K562 (cell line): ENCODE data around the gene CD79A. TPM values are rescaled to one million over a fixed set of nuclear protein-coding genes. Genes with fewer than 3 reads are reported as not detected.

ENCODE experiments used
- ARID1B ChIP-seq: fragments of 450-650 bp; IDR thresholded peaks from 2 replicates; pipeline ENCODE4 v1.6.1; 2016; ENCODE audit warnings: antibody characterized with exemption, mild to moderate bottlenecking, inconsistent platforms
- BCOR ChIP-seq: fragments of 450-650 bp; IDR thresholded peaks from 2 replicates; pipeline ENCODE4 v1.6.1; 2016
- BHLHE40 ChIP-seq: IDR thresholded peaks from 2 replicates; pipeline ENCODE4 v1.6.1; 2011; ENCODE audit warnings: low read length, improper control_type of control experiment
- CC2D1A ChIP-seq: fragments of 450-650 bp; IDR thresholded peaks from 2 replicates; pipeline ENCODE4 v1.6.1; 2017; ENCODE audit warnings: mild to moderate bottlenecking
- DMBX1 ChIP-seq: fragments of 250-450 bp; sonication (Bioruptor Pico); IDR thresholded peaks from 2 replicates; pipeline ENCODE4 v1.8.0; 2022; ENCODE audit warnings: inconsistent platforms, mild to moderate bottlenecking, moderate library complexity, borderline replicate concordance
- EHMT2 ChIP-seq: fragments of 450-650 bp; IDR thresholded peaks from 2 replicates; pipeline ENCODE4 v1.6.1; 2018; ENCODE audit warnings: antibody characterized with exemption
- EZH2 ChIP-seq: IDR thresholded peaks from 2 replicates; pipeline ENCODE4 v1.6.1; 2012; ENCODE audit warnings: low read depth, mild to moderate bottlenecking, inconsistent platforms, low read length, borderline replicate concordance
- FOXM1 ChIP-seq, 2 experiments: fragments of 450-650 bp in 1 of 2; sonication (generic) in 1 of 2; formaldehyde crosslinking in 1 of 2; IDR thresholded peaks; 2 replicates each; pipeline versions ENCODE4 v1.6.1 to v1.9.0; 2017 to 2022; ENCODE audit warnings: low read depth in 2 of 2, mild to moderate bottlenecking in 2 of 2, missing genetic modification reagents in 1 of 2, moderate library complexity in 1 of 2
- GABPB2 ChIP-seq: fragments of 250-450 bp; sonication (Bioruptor Pico); conservative IDR thresholded peaks from 2 replicates; pipeline ENCODE4 v1.5.1; 2021; ENCODE audit warnings: mild to moderate bottlenecking
- MIER1 ChIP-seq: fragments of 450-650 bp; IDR thresholded peaks from 2 replicates; pipeline ENCODE4 v1.6.1; 2016; ENCODE audit warnings: antibody characterized with exemption, mild to moderate bottlenecking, low read depth
- PML ChIP-seq: IDR thresholded peaks from 2 replicates; pipeline ENCODE4 v1.6.1; 2012; ENCODE audit warnings: low read length, inconsistent platforms
- POLR2A ChIP-seq: fragments of 450-650 bp; conservative IDR thresholded peaks from 2 replicates; pipeline ENCODE4 v1.6.1; 2016
- RBBP5 ChIP-seq: fragments of 200-600 bp; sonication (generic); IDR thresholded peaks from 2 replicates; pipeline ENCODE4 v1.6.1; 2012; ENCODE audit warnings: borderline replicate concordance, mild to moderate bottlenecking, low read length, control low read depth, inconsistent platforms; ENCODE audit not compliant: insufficient read depth, poor library complexity, severe bottlenecking
- SMAD3 ChIP-seq: fragments of 450-650 bp; formaldehyde crosslinking; conservative IDR thresholded peaks from 2 replicates; pipeline ENCODE4 v1.4.0; 2020; ENCODE audit warnings: mild to moderate bottlenecking
- SMARCE1 ChIP-seq: fragments of 450-650 bp; IDR thresholded peaks from 2 replicates; pipeline ENCODE4 v1.7.1; 2016; ENCODE audit warnings: mild to moderate bottlenecking
- USF2 ChIP-seq: sonication (generic); formaldehyde crosslinking; IDR thresholded peaks from 2 replicates; pipeline ENCODE4 v1.5.0; 2020; ENCODE audit warnings: missing genetic modification reagents
- WHSC1 ChIP-seq: IDR thresholded peaks from one replicate; pipeline ENCODE4 v1.6.1; 2012; ENCODE audit warnings: low read length, control low read depth, inconsistent platforms
- ZNF707 ChIP-seq: fragments of 250-450 bp; sonication (Bioruptor Pico); conservative IDR thresholded peaks from 2 replicates; pipeline ENCODE4 v1.8.0; 2022; ENCODE audit warnings: inconsistent platforms, mild to moderate bottlenecking, moderate library complexity
- ZZZ3 ChIP-seq: fragments of 450-650 bp; IDR thresholded peaks from 2 replicates; pipeline ENCODE4 v1.6.1; 2016; ENCODE audit warnings: antibody characterized with exemption, mild to moderate bottlenecking, moderate library complexity
- polyA plus RNA-seq, 8 experiments: library from polyadenylated mRNA; depleted of rRNA in 4 of 8; stranded (reverse) in 5 of 8; unstranded in 3 of 8; fragments of >200 nt; fragmentation: Nextera tagmentation in 2 of 8; fragmentation: Illumina TruSeq in 1 of 8; extraction: Ambion mirVana in 2 of 8; extraction: Trizol in 1 of 8; gene quantifications; 2 replicates each; pipeline versions ENCODE4 v1.2.1 to v1.2.3, GENCODE V29; 2011 to 2014; ENCODE audit warnings: inconsistent platforms in 1 of 8, missing spikeins in 1 of 8
- total RNA-seq, 7 experiments: library from RNA; depleted of rRNA in 6 of 7; stranded (reverse); fragments of >200 nt in 6 of 7; fragmentation: Illumina TruSeq in 2 of 7; extraction: Trizol in 2 of 7; gene quantifications; 2 replicates each; pipeline versions ENCODE4 v1.2.1 to v1.2.3, GENCODE V29; 2011 to 2021; ENCODE audit warnings: low replicate concordance in 1 of 7
- TF ChIP-seq, protein P1 (sequence below), 3 experiments: fragments of 200-800 bp in 1 of 3; fragments of 250-450 bp in 1 of 3; fragments of 450-650 bp in 1 of 3; sonication (Bioruptor Pico) in 1 of 3; sonication (Bioruptor generic) in 1 of 3; formaldehyde crosslinking in 1 of 3; IDR thresholded peaks; 2 replicates each; pipeline versions ENCODE4 v1.6.1 to v1.8.0; 2016 to 2022; ENCODE audit warnings: mild to moderate bottlenecking in 2 of 3, missing genetic modification characterization in 2 of 3, missing compliant biosample characterization in 1 of 3, moderate library complexity in 1 of 3
- TF ChIP-seq, protein P2 (sequence below), 2 experiments: fragments of 450-650 bp; IDR thresholded peaks; 2 replicates each; pipeline ENCODE4 v1.6.1; 2016

The CD79A gene
- total and polyA plus RNA-seq, 9 of the 15 experiments (the other 6 are each of a cell fraction or from before 2014, with no cell fraction given) = 0.04 to 0.72 (median 0.17) TPM; not detected in 3

DNA sequence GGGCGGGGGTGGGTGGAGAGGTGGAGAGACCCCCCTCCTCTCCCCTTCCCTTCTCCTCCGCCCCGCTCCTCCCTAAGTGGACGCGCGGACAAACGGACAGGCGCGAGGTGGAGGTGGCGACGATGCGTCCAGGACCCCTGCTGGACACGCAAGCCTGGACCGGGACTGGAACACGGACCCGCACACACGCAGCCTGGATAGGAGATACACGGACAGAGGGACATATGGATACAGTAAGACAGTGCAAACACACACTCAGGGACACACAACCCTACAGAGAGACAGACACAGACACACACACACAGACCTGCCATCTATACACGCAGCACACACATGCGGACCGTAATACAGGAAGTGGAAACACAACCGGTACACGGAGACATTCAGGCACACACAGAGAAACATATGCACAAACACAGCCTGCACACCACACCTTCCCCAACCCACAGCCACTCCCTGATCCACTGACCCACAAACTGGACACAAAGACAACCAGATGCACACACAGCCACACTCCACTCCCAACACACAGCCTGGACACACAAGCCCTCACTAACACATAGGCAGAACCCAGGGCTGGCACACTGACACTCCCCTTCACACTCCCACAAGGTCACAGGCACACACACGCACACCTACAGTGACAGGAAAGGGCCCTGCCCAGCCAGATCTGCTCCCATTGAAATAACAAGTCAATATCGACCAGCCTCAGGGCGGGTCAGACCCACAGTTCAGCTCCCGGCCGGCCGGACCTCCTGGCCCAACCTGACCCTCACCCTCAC lies 51.9 kb downstream of the CD79A start (continued):
- TF ChIP-seq, protein P1, sequence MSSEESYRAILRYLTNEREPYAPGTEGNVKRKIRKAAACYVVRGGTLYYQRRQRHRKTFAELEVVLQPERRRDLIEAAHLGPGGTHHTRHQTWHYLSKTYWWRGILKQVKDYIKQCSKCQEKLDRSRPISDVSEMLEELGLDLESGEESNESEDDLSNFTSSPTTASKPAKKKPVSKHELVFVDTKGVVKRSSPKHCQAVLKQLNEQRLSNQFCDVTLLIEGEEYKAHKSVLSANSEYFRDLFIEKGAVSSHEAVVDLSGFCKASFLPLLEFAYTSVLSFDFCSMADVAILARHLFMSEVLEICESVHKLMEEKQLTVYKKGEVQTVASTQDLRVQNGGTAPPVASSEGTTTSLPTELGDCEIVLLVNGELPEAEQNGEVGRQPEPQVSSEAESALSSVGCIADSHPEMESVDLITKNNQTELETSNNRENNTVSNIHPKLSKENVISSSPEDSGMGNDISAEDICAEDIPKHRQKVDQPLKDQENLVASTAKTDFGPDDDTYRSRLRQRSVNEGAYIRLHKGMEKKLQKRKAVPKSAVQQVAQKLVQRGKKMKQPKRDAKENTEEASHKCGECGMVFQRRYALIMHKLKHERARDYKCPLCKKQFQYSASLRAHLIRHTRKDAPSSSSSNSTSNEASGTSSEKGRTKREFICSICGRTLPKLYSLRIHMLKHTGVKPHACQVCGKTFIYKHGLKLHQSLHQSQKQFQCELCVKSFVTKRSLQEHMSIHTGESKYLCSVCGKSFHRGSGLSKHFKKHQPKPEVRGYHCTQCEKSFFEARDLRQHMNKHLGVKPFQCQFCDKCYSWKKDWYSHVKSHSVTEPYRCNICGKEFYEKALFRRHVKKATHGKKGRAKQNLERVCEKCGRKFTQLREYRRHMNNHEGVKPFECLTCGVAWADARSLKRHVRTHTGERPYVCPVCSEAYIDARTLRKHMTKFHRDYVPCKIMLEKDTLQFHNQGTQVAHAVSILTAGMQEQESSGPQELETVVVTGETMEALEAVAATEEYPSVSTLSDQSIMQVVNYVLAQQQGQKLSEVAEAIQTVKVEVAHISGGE (CRISPR knock-in tag; IDR thresholded peaks at IDR 0.05) = 0 out of 6 replicates have a peak, but pooled peaks of 1 of the 3 experiments have one; percentile 47
- TF ChIP-seq DMBX1 = no peak
- TF ChIP-seq USF2 = no peak
- TF ChIP-seq EZH2 = no peak
- TF ChIP-seq EHMT2 = 0 out of 2 replicates have a peak, but pooled peaks have one; percentile 41
- no peak for TF ChIP-seq ZZZ3
- no peak for TF ChIP-seq GABPB2
- peak; percentile 69; the same call in 1 of the 2 replicates for TF ChIP-seq MIER1
- peak; percentile 67 for TF ChIP-seq ARID1B
- no peak for TF ChIP-seq WHSC1
- TF ChIP-seq RBBP5 = peak; percentile 51
- TF ChIP-seq POLR2A = peak; percentile 75
- peak; percentile 88 for TF ChIP-seq BCOR
- peak; percentile 11; the same call in 1 of the 2 replicates for TF ChIP-seq BHLHE40
- TF ChIP-seq PML = no peak; the same call in 1 of the 2 replicates
- peak; percentile 68 for TF ChIP-seq SMARCE1
- TF ChIP-seq, protein P2, sequence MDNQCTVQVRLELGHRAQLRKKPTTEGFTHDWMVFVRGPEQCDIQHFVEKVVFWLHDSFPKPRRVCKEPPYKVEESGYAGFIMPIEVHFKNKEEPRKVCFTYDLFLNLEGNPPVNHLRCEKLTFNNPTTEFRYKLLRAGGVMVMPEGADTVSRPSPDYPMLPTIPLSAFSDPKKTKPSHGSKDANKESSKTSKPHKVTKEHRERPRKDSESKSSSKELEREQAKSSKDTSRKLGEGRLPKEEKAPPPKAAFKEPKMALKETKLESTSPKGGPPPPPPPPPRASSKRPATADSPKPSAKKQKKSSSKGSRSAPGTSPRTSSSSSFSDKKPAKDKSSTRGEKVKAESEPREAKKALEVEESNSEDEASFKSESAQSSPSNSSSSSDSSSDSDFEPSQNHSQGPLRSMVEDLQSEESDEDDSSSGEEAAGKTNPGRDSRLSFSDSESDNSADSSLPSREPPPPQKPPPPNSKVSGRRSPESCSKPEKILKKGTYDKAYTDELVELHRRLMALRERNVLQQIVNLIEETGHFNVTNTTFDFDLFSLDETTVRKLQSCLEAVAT (IDR thresholded peaks at IDR 0.05) = peak; percentile 62 to 72; a peak in 2 of 4 replicates
- no peak for TF ChIP-seq SMAD3 (CRISPR knock-in tag)
- no peak for TF ChIP-seq FOXM1 (IDR thresholded peaks at IDR 0.05; ENCODE audit: low read depth)
- TF ChIP-seq FOXM1 (CRISPR knock-in tag; IDR thresholded peaks at IDR 0.05; ENCODE audit: low read depth) = no peak
- no peak for TF ChIP-seq ZNF707 (CRISPR knock-in tag)
- TF ChIP-seq CC2D1A = peak; percentile 49
